Measurements from ENCODE around the gene PARD6B.
"Not testable (repeated sequence)": the region's sequence is repeated elsewhere in the genome, so short reads cannot be mapped to it uniquely, and the experiment has no call there.

Gene PARD6B

GRCh38 chr20:50746138-50746940 lies 15.0 kb downstream of the PARD6B start:
- DNase-seq (ENCODE audit: low read depth in 2 of 2) = no peak

- DNase-seq (ENCODE audit: low read depth in 2 of 2) = no peak
Measured at GRCh38 chr20:50747275-50747674, 15.9 kb downstream of the PARD6B start.

GRCh38 chr20:50750145-50750671 lies 18.8 kb downstream of the PARD6B start:
- DNase-seq (ENCODE audit: low read depth in 2 of 2) = no peak

GRCh38 chr20:50753152-50753551 lies 21.8 kb downstream of the PARD6B start:
- no peak for DNase-seq (ENCODE audit: low read depth in 2 of 2)

- DNase-seq (ENCODE audit: low read depth in 2 of 2) = no peak
Measured at GRCh38 chr20:50754420-50754819, 23.0 kb downstream of the PARD6B start.

- DNase-seq (ENCODE audit: low read depth in 2 of 2) = no peak
Measured at GRCh38 chr20:50756447-50756846, 25.1 kb downstream of the PARD6B start.

GRCh38 chr20:50758469-50758868 lies 27.1 kb downstream of the PARD6B start:
- no peak for DNase-seq (ENCODE audit: low read depth in 2 of 2)

- no peak for DNase-seq (ENCODE audit: low read depth in 2 of 2)
Measured at GRCh38 chr20:50758992-50759391, 27.6 kb downstream of the PARD6B start.

GRCh38 chr20:50759678-50760077 lies 28.3 kb downstream of the PARD6B start:
- no peak for DNase-seq (ENCODE audit: low read depth in 2 of 2)

GRCh38 chr20:50762045-50762422 lies 30.7 kb downstream of the PARD6B start:
- DNase-seq (ENCODE audit: low read depth in 2 of 2) = no peak

GRCh38 chr20:50762435-50763220 lies 31.2 kb downstream of the PARD6B start:
- no peak for DNase-seq (ENCODE audit: low read depth in 2 of 2)

- not testable (repeated sequence) for DNase-seq (ENCODE audit: low read depth in 2 of 2)
Measured at GRCh38 chr20:50763550-50764458, 32.4 kb downstream of the PARD6B start.

GRCh38 chr20:50765251-50765650 lies 33.9 kb downstream of the PARD6B start:
- DNase-seq (ENCODE audit: low read depth in 2 of 2) = not testable (repeated sequence)

- no peak for DNase-seq (ENCODE audit: low read depth in 2 of 2)
Measured at GRCh38 chr20:50765674-50766073, 34.3 kb downstream of the PARD6B start.

GRCh38 chr20:50766955-50767809 lies 35.8 kb downstream of the PARD6B start:
- not testable (repeated sequence) for DNase-seq (ENCODE audit: low read depth in 2 of 2)

- DNase-seq (ENCODE audit: low read depth in 2 of 2) = not testable (repeated sequence)
Measured at GRCh38 chr20:50768991-50769390, 37.6 kb downstream of the PARD6B start.

GRCh38 chr20:50769551-50770085 lies 38.2 kb downstream of the PARD6B start:
- not testable (repeated sequence) for DNase-seq (ENCODE audit: low read depth in 2 of 2)

- DNase-seq (ENCODE audit: low read depth in 2 of 2) = not testable (repeated sequence)
Measured at GRCh38 chr20:50771419-50772080, 40.2 kb downstream of the PARD6B start.

GRCh38 chr20:50772420-50773185 lies 41.2 kb downstream of the PARD6B start:
- DNase-seq (ENCODE audit: low read depth in 2 of 2) = no peak
